GM19372 (cell line): ENCODE data around the gene CD300E.

Experiments used
- ATAC-seq: cut with Tn5 transposase; IDR thresholded peaks from one replicate; pipeline ENCODE4 v1.9.1; 2021; ENCODE audit warnings: mild to moderate bottlenecking, low read depth, moderate library complexity; ENCODE audit not compliant: unreplicated experiment

Gene CD300E, protein sequence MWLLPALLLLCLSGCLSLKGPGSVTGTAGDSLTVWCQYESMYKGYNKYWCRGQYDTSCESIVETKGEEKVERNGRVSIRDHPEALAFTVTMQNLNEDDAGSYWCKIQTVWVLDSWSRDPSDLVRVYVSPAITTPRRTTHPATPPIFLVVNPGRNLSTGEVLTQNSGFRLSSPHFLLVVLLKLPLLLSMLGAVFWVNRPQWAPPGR

DNA sequence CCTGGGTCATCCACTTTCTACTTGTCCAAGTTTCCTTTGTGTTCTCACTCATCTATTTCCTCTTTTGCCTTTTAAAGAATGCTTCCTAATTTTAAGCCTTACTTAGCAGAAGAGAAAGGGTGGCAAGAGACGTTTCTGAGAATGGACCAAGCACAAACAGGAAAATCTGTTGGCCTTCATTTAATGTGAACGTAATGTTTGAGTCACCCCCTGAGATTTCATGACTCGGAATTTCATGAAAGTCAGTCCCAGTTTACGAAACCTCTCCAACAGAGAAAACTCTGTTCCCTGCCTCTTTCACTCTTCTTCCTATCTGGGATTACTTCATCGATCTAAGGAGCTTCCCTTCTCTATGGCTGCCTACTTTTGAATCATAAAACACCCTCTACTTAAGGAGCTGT is at the start of gene CD300E:
Gene CD300E (minus strand): TSS at position 46 of the 401 bp plus-strand sequence. CDS start 117 bp downstream, outside the sequence.
- no peak for ATAC-seq

DNA sequence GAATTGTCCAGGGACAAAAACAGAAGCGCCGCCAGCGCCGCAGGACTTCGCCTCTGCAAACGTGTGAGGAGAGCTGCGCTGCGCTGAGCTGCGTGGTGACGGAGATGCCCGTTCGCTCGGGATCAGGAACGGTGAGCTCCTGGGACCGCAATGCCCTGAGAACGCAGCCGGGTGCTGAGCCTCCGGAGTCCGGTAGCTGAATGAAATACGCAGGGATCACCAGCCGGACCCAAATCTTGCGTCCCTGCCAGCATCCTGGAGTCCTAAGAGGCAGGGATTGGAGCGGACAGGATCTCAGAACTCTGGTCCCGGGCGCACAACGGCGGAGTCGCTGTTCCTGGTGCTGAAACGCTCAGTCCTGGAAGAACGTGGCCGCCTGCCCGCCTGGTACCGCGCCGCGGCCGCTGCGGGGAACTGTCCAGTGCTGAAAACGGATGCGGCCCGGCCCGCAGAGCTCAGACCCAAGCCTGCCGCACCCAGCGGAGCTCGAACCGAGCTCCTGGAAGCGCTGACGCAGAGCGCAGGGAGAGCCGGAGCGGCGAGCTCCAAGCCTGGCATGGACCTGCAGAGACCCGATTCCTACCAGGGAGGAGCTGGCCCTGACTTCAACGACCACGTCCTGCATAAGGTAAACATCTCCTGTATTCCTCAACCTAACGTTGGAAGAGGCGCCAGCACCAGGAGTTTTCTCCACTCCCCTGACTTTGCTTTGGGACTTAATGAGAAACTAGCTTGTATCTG is 47.7 kb upstream of the CD300E start:
- no peak for ATAC-seq

DNA sequence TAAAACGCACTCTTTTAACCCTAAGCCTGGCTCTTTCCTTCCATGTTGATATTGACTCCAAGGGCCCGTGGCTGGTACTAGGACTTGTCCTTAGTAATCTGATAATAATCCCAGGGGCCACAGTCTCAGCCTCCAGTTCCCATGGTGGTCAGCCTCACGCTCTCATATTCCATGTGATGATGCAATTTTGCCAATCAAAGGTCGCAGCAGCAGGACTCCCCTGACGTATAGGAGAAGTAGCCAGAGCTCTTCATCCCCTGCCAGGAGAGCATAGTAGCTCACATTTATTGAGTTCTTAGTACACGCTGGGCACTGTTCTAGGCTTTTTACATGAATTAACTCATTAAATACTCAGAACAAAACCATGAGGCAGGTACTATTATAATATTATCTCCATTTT is 46.8 kb upstream of the CD300E start:
- ATAC-seq = no peak

DNA sequence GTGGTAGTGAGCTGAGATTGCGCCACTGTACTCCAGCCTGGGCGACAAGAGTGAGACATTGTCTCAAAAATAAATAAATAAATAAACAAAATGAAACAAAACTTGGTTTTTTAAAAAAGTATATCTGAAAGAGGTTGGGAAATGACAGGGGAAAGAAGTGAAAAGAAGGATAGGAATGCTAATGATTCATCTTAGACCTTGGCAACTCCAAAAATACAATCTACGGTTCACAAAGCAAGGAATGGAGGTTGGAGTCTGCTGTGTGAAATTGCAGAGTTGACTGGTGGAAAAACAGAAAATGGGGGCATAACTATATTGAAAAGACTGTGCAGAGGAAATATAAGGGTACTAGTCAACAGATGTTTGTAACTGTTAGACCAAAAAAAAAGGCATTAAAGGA is 40.0 kb upstream of the CD300E start:
- no peak for ATAC-seq

DNA sequence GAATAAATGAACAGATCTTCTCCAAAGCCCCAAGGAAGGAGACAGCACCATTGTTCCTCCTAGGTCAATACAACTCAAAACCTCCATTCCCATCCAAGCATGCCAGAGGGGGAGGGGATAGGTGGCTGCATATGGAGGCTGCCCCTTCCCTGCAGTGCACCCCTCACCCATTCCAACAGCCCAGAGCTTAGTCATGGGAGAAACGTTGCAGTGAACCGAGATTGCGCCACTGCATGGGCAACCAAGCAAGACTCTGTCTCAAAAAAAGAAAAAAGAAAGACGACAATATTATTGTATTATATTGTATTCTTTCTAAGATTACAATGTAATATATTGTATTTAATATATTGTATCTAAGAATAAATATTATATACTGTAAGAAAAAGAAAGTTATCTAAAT is 36.4 kb upstream of the CD300E start:
- no peak for ATAC-seq

DNA sequence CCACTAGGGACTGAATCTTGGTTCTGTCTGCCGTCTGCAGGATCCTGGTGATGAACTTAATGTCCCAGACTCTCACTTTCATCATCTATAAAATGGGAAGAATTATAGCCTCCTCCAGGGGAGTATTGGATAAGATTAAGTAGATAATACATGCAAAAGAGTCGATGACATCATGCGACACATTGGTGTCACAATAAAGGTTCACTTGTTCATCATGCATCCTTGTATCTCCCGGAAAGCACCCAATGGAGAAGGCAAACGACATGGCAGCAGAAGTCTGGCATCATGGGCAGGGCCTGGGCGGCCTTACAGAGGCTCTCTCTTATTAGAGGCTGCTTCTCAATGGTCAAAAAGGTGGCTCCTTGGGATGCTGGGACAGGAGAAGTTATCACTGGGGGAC is 35.1 kb upstream of the CD300E start:
- ATAC-seq = no peak

DNA sequence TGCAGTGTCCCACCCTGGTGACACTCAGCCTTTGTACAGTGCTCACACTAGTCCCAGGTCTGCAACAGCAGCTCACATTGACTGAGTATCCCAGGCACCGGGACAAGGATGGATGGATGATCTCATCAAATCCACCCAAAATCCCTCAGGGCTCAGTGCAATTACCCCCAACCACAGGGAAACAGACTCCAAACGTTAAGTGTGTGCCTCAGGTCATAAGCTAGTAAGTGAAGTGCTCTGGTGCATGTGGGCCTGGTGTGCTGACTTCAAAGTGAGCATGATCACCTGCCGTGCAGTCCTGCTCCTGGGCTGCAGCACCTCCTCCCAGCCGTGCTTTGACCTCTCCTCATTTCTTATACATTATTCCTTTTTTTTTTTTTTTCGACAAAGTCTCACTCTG is 31.2 kb upstream of the CD300E start:
- no peak for ATAC-seq

DNA sequence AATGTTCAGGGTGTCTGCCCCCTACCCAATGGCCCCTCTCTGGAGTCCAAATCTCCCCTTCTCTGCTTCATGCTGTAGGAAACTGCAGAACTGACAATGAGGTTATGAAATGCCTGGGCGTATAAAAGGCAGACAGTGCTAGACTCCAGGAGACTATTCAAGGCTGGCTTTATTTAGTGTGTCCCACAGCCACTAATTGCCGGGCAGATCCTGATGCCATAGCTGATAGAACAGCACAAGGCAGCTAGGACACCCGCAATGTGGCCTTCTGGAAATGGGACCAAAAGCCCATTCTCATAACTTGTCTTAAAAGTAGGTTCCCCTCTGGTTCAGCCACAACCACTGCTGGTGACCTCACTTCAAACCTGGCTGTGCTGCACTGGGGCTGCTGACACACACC is 28.5 kb upstream of the CD300E start:
- ATAC-seq = no peak

DNA sequence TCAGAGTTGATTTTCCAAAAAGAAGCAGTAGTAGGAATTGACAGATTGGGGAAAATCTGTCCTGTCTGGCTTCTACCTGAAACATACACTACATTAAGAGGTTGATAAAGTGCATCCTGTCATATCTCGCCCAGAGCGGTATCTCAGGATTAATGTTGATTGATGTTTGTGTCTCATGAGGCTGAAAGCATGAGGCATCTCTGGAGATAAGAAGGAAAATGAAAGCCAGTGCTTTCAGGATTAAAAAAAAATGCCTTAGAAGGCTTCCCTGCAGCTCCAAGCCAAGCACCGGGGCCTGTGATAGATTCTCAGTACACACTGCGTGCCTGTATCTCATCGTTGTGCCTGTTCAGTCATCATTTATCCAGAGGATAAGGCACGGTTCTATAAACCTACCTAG is 26.4 kb upstream of the CD300E start:
- ATAC-seq = no peak

DNA sequence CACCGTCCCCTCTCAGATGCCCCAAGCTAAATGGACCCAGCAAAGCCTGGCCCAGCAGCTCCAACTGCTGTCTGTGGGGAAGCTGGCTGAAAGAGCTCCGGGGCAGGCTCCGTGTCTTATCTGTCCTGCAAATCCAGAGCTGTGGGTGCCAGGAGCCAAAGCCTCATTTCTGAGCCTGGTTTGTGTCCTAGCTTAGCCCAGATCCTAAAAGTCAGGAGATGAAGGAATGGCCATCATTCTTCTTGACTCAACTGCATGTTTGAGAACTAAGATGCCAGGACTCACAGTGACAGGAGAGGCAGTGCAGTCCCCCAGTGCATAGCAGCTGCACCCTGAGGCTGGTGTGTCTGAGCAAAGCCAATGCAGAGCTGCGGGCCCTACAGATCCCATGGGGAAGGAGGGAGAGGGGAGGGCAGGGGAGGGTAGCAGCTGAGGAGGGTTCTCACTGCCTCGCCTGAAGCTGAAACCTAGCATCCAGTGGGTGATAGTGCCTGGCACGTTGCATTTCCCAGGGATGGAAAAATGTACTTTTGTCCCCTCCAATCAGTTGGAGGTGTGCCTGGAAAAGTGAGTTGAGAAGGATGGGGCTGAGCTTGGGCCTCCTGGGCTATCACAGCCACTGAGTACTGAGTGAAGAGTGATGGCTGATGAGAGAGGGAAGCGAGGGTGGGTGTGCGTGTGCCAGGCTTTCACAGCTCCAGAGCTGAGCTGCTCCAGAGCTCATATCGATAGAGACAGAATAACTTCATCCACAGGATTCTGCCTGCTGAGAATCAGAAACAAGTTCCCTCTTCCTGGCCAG is 24.5 kb upstream of the CD300E start:
- ATAC-seq = no peak

DNA sequence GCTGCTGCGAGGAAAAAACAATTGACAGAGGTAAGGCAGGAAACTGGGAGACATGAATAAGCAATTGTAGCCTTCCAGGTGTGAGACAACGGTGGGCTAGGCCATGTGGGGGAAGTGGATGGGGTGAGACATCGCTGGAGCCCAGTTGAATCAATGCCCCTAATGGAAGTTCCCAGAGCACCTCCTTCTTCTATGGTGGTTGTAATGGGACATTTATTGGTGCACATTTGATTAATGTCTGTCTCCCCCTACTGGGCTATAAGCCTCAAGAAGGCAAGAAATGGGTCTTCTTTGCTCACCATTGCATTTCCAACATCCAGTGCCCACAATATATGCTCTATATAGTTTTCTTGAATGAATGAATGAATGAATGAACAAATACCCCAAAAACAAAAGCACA is 22.7 kb upstream of the CD300E start:
- no peak for ATAC-seq

DNA sequence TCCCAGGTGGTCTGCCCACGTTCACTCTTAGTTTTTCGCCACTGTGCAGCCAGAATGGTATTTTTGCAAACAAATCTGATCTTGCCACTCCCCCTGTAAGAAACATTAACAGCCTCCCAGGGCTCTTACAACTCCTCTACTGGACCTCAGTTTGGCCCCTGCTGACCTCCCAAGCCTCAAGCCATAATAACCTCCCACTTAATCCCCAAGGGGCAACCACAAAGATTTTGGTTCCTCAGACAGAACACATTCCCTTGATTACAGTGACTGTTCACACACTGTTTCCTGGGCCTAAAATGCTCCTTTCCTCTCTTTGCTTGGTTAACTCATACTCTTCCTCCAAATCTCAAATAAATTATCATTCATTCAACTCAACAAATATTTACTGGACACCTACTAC is 21.5 kb upstream of the CD300E start:
- ATAC-seq = no peak

DNA sequence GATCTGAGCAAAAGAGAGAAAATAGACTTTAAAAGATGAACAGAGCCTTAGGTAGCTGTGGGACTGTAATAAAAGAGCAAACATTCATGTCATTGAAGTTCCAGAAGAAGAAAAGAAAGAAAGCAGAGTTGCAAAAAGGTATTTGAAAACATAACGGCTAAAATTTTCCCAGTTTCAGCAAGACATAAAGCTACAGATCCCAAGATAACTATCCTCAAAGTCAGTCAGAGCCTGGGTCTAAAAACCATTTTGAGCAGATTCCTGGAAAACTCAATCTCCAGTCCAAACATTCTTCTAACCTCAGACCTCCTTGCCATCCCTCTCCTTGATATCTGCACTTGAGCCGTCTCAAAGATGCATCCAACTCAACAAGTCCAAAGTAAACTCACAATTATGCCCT is 20.9 kb upstream of the CD300E start:
- ATAC-seq = no peak

DNA sequence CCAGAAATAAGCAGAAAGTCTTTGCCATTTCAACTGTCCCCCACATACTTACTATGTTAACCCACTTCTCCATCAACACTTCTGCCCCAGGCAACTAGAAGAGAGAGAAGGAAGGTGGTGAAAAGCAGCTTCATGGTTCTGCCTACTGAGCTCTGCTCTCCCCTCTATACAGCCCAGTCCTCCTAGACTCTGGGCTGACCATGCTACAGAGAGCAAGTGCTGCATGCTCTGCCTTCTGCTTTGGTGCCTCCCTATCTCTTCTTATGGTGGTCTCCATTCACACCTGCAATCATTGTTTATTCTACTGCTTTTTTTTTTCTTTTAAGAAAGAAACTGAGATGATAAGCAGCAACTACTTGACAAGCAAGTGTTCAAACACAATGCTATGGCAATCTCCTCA is 20.3 kb upstream of the CD300E start:
- ATAC-seq = no peak

DNA sequence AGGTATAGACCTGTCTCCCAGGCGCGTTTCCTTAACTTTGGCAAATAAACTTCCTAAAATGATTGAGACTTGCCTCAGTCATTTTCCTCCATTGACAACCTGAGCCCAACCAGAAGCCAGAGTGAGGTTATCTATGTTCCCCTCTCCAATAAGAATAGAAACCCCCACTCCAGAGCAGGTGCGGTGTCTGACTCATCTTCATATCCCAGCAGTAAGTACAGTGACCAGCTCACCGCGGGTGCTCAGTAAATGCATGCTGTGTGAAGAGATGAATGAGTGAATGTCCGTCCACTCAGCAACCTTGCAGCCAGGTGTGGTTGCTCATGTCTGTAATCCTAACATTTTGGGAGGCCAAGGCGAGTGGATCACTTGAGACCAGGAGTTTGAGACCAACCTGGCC is 19.5 kb upstream of the CD300E start:
- ATAC-seq = no peak

DNA sequence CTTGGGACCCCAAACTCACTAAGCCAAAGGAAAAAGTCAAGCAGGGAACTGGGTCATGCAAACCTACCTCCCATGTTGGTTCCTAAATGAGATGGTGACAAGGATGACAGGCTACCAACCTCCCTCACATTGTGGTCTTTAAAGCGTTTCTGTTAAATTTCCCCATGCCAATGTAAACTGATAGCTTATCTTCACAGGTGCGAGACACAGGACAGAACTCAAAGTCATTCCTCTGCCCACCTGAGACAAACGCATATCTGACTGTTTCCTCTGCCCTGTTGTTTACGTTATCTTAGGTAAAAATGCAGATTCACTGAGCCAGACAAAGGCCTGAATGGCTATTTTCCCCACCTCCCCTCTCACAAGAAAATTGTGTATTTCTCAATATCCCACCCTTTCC is 19.0 kb upstream of the CD300E start:
- ATAC-seq = no peak

DNA sequence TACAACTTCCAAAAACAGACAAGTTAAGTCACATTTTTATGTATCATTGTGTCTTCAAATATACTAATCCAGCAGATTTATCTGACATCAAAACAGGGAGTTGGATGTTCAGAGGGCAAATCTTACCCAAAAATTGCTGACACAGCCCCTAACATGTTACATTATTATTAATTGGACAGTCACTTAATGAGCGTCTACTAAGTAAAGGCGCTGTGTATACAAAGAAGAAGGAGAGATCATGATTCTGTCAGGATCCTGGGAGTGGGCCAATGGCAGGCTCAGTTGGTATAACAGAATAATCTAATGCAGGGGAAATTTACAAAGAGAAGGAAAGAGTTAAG is 18.4 kb upstream of the CD300E start:
- no peak for ATAC-seq

DNA sequence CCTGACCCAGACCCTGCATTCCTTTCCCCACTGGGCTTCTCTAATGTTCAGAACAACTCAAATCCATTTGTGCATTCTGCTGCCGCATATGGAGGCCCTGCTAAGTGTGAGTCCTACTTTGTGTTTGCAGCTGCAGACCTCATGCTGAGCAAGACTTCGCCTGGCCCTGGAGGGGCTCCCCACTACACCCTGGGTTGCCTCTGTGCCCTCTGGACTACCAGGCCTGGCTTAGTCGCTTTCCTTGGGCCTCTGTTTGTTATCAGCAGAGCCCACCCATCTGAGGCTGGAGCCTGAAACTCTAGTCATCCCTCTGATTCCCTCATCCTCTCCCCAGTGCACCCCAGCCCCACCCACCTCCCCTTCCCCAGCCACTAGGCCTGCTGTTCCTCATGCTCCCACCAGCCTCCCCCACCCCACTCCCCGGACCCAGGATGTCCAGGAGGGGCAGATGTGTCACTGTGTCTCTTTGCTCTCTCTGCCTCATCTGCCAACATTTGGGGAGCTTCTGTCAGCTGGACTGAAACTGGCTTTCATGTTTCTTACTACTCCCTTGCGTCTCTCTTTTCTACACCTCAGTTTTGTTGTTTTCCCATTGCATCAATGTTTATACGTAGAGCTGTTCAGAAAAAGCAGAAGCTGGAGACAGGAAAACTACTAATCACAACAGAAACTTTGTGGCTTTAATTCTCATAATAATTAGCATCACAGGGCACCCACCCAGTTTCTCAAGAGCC is 17.9 kb upstream of the CD300E start:
- no peak for ATAC-seq

DNA sequence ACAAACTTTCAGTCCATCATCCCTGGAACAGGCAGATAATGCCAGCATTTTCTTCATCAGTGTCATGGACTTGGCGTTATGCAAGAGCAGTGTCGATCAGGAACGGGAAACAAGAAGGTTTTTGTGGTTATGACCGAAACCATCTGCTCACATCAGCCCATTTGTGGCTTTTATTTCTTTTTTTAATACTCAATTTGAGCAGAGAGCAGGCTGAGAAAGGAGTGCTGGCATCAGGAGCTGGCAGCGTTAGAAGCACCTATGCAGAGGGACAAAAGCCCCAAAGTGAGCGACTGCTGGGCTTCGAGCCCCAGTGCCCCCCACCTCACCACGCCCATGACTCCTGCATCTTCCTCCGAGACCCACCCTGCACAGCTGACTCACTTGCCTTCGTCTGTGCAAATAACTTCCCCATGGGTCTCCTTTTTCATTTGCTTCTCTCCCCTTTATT is 16.2 kb upstream of the CD300E start:
- ATAC-seq = no peak

DNA sequence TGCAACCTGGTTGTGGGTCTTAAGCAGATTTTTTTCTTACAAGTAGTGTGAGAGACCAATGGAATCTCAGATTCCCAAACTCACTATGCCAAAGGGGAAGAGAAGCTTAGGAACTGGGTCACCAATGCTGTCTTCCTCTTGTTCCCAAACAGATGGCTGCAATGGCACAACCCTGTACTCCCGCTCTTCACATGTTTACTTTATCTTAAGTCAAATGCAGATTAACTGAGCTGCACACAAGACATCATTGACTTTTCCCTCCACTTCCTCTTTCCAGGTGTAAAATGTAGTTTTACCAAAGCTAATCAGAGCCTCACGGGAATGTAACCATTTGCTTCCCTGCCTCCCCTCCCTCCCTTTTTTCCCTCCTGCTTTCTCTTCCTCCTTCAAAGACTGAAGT is 14.4 kb upstream of the CD300E start:
- ATAC-seq = no peak

DNA sequence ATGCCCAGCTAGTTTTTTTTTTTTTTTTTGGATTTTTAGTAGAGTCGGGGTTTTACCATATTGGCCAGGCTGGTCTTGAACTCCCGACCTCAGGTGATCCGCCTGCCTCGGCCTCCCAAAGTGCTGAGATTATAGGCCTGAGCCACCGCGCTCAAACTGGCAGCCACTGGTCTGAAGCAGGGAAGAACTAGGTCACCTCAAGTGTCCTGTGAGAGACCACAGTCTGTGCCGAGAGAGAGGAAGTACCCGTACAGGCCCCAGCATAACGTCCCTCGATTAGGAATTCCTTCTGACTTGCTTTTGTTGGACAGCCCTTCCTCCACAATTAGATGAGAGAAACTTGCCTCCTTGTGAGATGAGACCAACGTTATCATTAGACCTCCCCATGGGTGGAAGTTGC is 13.7 kb upstream of the CD300E start:
- ATAC-seq = no peak
